Fibroblast of the aortic adventitia (primary cell): Measurements from ENCODE around the gene TSPAN16. TPM values are rescaled to one million over a fixed set of nuclear protein-coding genes. Genes with fewer than 3 reads are reported as not detected.

Experiments
- DNase-seq: peaks from one replicate; pipeline ENCODE4 v3.0.0-alpha.2; 2010; ENCODE audit warnings: low read depth
- H3K4me3 ChIP-seq: 2 replicates; pipeline ENCODE4 v1.5.1; 2011; ENCODE audit warnings: low read depth, mild to moderate bottlenecking, control low read depth, low read length, moderate library complexity
- total RNA-seq: library from RNA; depleted of rRNA; stranded (reverse); fragments of >200 nt; gene quantifications from 2 replicates; pipeline ENCODE4 v1.2.3, GENCODE V29; 2012; ENCODE audit warnings: low replicate concordance
- TF ChIP-seq, protein P1 (sequence below): IDR thresholded peaks from 2 replicates; pipeline ENCODE4 v1.5.1; 2011; ENCODE audit warnings: mild to moderate bottlenecking, low read length, control low read depth, inconsistent platforms; ENCODE audit not compliant: insufficient read depth

Gene TSPAN16
- total RNA-seq, 1 donor = not detected

DNA sequence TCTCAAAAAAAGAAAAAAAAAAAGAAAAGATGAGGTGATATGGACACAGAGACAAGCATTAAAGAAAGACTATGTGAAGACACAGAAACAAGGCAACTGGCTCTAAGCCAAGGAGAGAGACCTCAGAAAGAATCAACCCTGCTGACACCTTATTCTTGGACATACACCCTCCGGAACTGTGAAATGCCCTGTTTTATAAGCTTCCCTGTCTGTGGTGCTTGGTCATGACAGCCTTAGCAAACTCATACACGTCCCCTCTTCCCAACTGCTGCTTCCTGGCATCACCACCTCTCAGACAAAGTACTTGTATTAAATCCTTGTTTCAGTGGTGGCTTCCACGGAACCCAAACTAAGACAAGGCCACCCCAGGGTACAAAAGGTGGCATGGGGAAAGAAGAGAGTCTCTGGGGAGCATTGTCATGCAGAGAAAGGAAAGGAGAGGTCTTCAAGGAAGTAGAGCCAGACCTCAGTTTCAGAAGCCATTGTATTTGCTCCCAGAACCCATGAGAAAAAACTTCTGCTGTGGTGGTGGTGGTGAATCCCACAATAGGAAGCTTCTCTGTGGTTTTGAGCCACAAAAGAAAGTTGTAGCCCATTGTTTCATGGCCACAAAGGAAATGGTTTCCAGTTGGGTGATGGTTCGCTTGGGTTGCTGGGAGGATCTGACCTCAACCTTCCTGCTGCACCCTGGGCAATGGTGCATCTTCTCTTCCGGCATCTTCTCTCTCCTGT, 16.3 kb upstream of the TSPAN16 start:
- TF ChIP-seq, protein P1, sequence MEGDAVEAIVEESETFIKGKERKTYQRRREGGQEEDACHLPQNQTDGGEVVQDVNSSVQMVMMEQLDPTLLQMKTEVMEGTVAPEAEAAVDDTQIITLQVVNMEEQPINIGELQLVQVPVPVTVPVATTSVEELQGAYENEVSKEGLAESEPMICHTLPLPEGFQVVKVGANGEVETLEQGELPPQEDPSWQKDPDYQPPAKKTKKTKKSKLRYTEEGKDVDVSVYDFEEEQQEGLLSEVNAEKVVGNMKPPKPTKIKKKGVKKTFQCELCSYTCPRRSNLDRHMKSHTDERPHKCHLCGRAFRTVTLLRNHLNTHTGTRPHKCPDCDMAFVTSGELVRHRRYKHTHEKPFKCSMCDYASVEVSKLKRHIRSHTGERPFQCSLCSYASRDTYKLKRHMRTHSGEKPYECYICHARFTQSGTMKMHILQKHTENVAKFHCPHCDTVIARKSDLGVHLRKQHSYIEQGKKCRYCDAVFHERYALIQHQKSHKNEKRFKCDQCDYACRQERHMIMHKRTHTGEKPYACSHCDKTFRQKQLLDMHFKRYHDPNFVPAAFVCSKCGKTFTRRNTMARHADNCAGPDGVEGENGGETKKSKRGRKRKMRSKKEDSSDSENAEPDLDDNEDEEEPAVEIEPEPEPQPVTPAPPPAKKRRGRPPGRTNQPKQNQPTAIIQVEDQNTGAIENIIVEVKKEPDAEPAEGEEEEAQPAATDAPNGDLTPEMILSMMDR = no peak
- no peak overlapping the region for H3K4me3 ChIP-seq
- peak; percentile 20 for DNase-seq

DNA sequence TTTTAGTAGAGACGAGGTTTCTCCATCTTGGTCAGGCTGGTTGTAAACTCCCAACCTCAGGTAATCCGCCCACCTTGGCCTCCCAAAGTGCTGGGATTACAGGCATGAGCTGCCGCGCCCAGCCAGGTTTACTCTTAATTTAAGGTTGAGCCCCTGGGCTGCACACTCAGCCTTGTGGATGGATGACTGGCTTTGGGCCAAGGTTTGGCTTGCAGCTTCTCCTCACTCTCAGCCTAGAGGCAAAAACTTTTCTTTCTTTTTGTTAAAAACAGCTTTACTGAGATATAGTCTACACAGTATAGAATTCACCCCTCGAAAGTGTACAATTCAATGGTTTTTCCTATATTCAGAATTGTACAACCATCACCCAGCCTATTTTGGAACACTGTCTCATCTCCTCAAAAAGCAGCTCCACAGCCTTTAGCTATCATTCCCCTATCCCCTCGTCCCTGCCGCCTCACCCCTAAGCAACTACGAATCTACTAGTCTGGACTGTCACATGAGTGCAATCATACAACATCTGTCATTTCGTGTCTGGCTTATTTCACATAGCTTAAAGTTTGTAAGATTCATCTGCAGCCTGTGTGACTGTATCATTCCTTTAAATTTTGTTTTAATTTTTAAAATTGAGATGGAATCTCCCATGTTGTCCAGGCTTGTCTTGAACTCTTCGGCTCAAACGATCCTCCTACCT, 14.5 kb upstream of the TSPAN16 start:
- DNase-seq = no peak
- no peak overlapping the region for H3K4me3 ChIP-seq

DNA sequence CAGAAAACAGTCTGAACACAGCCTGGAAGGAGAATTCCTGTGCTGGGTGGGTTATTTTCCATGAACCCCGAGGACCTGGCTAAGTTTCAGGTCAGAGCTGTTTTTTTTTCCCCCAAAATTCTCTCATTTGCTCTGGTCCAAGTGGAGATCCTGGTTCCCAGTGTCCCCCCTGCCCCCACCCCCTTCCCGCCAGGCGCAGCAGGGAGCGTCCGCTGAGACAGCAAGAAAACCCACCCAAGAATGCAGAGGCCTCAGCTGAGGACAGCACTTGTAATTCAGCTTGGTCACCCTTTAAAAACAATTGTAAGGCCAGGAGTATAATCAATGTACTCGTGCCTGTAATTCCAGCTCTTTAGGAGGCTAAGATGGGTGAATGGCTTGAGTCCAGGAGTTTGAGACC, 11.4 kb upstream of the TSPAN16 start:
- H3K4me3 ChIP-seq = no peak overlapping the region
- no peak for DNase-seq
- TF ChIP-seq, protein P1 = no peak

More for the DNA sequence above, 14.5 kb upstream of the TSPAN16 start:
- TF ChIP-seq, protein P1 = no peak

DNA sequence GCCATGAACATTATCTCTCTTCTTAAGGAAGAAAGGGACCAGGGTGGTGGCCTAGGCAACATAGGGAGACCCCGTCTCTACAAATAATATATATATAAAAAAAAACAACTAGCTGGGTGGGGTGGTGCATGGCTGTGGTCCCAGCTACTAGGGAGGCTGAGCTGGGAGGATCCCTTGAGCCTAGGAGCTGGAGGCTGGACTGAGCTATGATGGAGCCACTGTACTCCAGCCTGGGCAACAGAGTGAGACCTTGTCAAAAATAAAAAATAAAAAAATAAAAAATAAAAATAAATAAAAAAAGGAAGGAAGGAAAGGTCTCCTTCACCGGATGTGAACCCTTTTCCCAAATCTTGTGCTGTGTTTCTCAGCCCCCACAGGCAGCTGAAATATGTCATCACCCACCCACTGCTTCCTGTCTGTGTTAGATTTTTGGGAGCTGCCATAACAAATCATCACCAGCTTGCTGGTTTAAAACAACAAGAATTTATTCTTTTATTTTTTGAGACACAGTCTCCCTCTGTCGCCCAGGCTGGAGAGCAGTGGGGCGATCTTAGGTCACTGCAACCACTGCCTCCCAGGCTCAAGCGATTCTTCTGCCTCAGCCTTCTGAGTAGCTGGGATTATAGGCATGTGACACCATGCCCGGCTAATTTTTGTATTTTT, 9.5 kb upstream of the TSPAN16 start:
- no peak overlapping the region for H3K4me3 ChIP-seq
- TF ChIP-seq, protein P1 = no peak

DNA sequence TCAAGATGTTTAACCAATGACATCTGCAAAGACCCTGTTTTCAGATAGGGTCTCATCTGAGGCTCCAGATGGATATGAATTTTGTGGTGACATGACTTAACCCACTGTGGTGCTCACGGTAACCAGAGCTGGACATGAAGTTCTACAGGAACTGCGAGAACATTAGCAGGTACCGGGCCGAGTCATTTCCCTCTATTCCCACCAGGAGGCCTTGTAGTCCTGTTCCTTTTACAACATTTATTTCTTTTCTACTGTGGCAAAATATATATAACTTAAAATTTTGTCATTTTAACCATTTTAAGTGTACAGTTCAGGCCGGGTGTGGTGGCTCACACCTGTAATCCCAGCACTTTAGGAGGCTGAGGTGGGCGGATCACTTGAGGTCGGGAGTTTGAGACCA, 7.6 kb upstream of the TSPAN16 start:
- DNase-seq = peak; percentile 50
- TF ChIP-seq, protein P1 = peak; percentile 72
- no peak overlapping the region for H3K4me3 ChIP-seq

More for the DNA sequence above, 9.5 kb upstream of the TSPAN16 start:
- peak; percentile 49 for DNase-seq

DNA sequence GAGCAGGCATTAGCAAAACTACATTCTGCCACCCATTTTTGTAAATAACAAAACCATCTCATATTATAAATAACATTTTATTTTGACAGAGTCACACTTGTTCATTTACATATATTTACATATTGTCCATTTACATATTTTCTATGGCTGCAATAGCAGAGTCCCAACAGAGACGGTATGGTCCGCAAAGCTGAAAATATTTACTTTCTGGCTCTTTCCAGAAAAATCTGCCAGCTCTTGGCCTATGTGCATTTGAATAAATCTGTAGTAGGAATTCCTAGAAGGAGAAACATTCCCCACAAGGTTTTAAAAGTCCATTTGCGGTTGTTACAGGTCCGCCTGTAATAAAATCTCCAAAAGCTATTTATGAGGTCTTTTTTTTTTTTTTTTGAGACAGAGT, 5.7 kb upstream of the TSPAN16 start:
- TF ChIP-seq, protein P1 = no peak
- no peak overlapping the region for H3K4me3 ChIP-seq
- DNase-seq = no peak
